Measurements from ENCODE around the gene WNT10A. TPM values are rescaled to one million over a fixed set of nuclear protein-coding genes. Genes with fewer than 3 reads are reported as not detected.

The WNT10A gene
- total and polyA plus RNA-seq, 2 donors (not counting 1 experiment from before 2014, with no cell fraction given): 15.2 to 36.6 TPM

GRCh38 chr2:218871345-218872302, 9.0 kb upstream of the WNT10A start:
- H3K36me3 ChIP-seq (replicated peaks in 1 of 2; ENCODE audit: control extremely low read depth in 1 of 2, control insufficient read depth in 1 of 2, extremely low read depth in 1 of 2, insufficient read depth in 2 of 2, low read length in 1 of 2): no peaks in the 10 kb centered on the region
- peaks cover 38% of the 10 kb centered on the region for H3K4me1 Mint-ChIP-seq
- peak overlapping the region; percentile 46 for H3K27ac Mint-ChIP-seq
- peak overlapping the region; percentile 80 for H2AFZ ChIP-seq (ENCODE audit: insufficient read depth, low read depth, low read length, poor library complexity, severe bottlenecking)
- ChIA-PET POLR2A (interaction anchor here (1.2 to 2.5 kb wide), 3 partner anchors 12 to 26 kb away, joined by 3 to 9 read pairs (median 8); partner anchors contain the start of gene WNT6), CTCF (interaction anchor here (0.8 to 23.0 kb wide), 8 partner anchors 9 to 214 kb away, joined by 3 to 1627 read pairs (median 6); partner anchors contain the start of gene WNT10A)
- intact Hi-C loops (cut with micrococcal nuclease): loop anchor here (10.0 kb wide), 1 partner anchor 157 kb away; the partner anchor contains the start of gene TTLL4
- H3K4me3 Mint-ChIP-seq: peak overlapping the region; percentile 92
- DNase-seq: peak; percentile 52
- peaks cover 0 to 53% (median 17%) of the 10 kb centered on the region in 4 experiments for H3K27me3 ChIP-seq (replicated peaks in 1 of 4; ENCODE audit: control extremely low read depth in 1 of 4, control insufficient read depth in 3 of 4, insufficient read depth in 4 of 4, low read length in 3 of 4)
- H3K9ac ChIP-seq (ENCODE audit: low read length): peak overlapping the region; percentile 71
- H3K27ac ChIP-seq (ENCODE audit: low read length in 2 of 2): no peak overlapping the region
- under 1% methylated on average over 60 of the region's 60 CpGs for WGBS (ENCODE audit: insufficient coverage)
- no peaks in the 10 kb centered on the region for H4K20me1 ChIP-seq (ENCODE audit: control insufficient read depth, insufficient read depth, low read length, poor library complexity, severe bottlenecking)
- H3K4me3 ChIP-seq (ENCODE audit: control extremely low read depth in 1 of 5, extremely low read depth in 1 of 5, insufficient read depth in 1 of 5, low read depth in 2 of 5, low read length in 4 of 5): peak overlapping the region; percentile 2 to 65 (median 55)
- peak; percentile 38 for ATAC-seq (ENCODE audit: low read depth)
- H3K27me3 Mint-ChIP-seq: peaks cover 31% of the 10 kb centered on the region
- H3K9me3 ChIP-seq (ENCODE audit: control extremely low read depth in 1 of 3, control insufficient read depth in 2 of 3, insufficient read depth in 1 of 3, low read length in 2 of 3): no peaks in the 10 kb centered on the region
- no peaks in the 10 kb centered on the region for H3K9me3 Mint-ChIP-seq (ENCODE audit: insufficient read depth)
- no peaks in the 10 kb centered on the region for H3K79me2 ChIP-seq (ENCODE audit: control insufficient read depth, insufficient read depth, low read length)
- peak overlapping the region; percentile 97 for H3K4me2 ChIP-seq (replicated peaks; ENCODE audit: low read depth, low read length, poor library complexity, severe bottlenecking)
- TF ChIP-seq, protein P1, sequence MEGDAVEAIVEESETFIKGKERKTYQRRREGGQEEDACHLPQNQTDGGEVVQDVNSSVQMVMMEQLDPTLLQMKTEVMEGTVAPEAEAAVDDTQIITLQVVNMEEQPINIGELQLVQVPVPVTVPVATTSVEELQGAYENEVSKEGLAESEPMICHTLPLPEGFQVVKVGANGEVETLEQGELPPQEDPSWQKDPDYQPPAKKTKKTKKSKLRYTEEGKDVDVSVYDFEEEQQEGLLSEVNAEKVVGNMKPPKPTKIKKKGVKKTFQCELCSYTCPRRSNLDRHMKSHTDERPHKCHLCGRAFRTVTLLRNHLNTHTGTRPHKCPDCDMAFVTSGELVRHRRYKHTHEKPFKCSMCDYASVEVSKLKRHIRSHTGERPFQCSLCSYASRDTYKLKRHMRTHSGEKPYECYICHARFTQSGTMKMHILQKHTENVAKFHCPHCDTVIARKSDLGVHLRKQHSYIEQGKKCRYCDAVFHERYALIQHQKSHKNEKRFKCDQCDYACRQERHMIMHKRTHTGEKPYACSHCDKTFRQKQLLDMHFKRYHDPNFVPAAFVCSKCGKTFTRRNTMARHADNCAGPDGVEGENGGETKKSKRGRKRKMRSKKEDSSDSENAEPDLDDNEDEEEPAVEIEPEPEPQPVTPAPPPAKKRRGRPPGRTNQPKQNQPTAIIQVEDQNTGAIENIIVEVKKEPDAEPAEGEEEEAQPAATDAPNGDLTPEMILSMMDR (IDR thresholded peaks at IDR 0.05): no peak
- TF ChIP-seq EZH2 (IDR thresholded peaks at IDR 0.05; ENCODE audit: borderline replicate concordance, insufficient read depth, low read depth, low read length, poor library complexity, severe bottlenecking): no peak
- H3K4me1 ChIP-seq (ENCODE audit: control insufficient read depth in 2 of 2, insufficient read depth in 2 of 2, low read length in 2 of 2): peaks cover 31 to 35% of the 10 kb centered on the region in 2 donors
